AG09319 (cell line): ENCODE results near the gene C22orf15.
A peak's percentile ranks its signal among the peaks of the same experiment; 100 is the strongest.

Experiments used
- DNase-seq: peaks from one replicate; pipeline ENCODE4 v3.0.0-alpha.2; 2010; ENCODE audit warnings: low read depth; ENCODE audit errors: extremely low read depth
- TF ChIP-seq, protein P1 (sequence below): IDR thresholded peaks from 2 replicates; pipeline ENCODE4 v1.5.1; 2011; ENCODE audit warnings: low read depth, mild to moderate bottlenecking, inconsistent platforms, low read length, moderate library complexity

C22orf15 gene

DNA sequence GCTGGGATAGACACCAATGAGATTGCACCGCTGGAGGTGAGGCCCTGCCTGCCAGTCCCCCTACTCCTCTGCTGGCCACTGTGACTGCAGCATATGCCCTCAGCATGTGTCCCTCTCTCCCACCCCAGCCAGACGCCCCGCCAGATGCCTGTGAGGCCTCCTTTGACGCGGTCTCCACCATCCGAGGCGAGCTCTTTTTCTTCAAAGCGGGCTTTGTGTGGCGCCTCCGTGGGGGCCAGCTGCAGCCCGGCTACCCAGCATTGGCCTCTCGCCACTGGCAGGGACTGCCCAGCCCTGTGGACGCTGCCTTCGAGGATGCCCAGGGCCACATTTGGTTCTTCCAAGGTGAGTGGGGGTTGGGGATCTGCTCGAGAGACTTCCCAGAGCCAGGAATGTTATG lies 18.3 kb downstream of the C22orf15 start:
- TF ChIP-seq, protein P1, sequence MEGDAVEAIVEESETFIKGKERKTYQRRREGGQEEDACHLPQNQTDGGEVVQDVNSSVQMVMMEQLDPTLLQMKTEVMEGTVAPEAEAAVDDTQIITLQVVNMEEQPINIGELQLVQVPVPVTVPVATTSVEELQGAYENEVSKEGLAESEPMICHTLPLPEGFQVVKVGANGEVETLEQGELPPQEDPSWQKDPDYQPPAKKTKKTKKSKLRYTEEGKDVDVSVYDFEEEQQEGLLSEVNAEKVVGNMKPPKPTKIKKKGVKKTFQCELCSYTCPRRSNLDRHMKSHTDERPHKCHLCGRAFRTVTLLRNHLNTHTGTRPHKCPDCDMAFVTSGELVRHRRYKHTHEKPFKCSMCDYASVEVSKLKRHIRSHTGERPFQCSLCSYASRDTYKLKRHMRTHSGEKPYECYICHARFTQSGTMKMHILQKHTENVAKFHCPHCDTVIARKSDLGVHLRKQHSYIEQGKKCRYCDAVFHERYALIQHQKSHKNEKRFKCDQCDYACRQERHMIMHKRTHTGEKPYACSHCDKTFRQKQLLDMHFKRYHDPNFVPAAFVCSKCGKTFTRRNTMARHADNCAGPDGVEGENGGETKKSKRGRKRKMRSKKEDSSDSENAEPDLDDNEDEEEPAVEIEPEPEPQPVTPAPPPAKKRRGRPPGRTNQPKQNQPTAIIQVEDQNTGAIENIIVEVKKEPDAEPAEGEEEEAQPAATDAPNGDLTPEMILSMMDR = no peak
- DNase-seq = no peak

DNA sequence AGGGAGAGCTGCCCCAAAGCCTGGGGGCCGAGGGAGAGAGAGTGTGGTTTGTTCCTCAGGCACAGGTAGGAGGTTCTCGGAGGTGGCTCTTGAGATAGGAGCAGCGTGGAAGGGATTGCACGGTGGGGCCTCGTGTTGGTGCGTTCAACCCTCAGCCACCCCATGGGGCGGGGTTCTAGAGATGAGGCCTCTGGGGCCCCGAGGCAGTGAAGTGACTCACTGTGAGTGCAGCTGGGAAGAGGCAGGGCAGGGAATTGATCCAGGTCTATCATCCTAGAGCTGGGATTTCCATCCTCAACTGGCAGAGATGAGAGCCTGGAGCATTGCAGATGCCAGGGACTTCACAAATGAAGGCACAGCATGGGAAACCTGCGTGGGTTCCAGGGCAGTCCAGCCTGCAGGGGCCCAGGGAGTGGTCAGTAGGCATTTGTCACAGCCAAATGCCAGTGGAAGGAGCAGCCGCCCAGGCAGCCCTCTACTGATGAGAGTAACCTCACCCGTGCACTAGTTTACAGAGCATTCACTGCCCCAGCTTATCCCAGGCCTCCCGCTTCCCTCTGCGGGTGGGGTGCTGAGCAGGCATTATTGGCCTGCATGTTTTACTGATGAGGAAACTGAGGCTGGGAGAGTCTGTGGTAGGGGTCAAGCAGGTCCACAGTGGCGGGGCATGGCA lies 18.9 kb downstream of the C22orf15 start:
- peak; percentile 41 for DNase-seq
- TF ChIP-seq, protein P1 = no peak

DNA sequence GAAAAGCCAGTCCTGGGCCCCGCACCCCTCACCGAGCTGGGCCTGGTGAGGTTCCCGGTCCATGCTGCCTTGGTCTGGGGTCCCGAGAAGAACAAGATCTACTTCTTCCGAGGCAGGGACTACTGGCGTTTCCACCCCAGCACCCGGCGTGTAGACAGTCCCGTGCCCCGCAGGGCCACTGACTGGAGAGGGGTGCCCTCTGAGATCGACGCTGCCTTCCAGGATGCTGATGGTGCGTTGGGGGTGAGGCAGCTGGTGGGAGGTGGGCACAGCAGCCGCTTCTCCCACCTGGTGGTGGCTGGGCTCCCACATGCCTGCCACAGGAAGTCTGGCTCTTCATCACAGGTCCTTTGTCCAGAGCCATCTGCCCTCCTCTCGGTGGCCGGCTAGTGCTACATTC lies 19.5 kb downstream of the C22orf15 start:
- TF ChIP-seq, protein P1 = no peak

DNA sequence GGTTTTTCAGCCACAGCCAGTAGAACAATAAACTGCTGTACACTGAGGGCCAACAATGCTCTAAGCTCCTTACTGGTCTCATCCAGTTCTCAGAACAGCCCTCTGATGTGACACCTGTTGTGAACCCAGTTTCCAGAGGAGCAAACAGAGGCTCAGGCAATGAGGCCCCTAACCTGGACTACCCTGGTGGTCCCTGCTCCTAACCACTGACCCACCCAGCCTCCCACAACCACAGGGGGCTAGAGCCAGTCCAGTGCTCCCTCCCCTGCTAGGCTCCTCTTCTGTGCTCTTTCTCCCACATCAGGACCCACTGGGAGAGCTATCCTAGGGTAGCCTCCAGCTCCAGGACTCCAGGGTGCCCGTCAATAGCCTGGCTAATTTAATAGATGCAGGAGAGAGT lies 19.9 kb downstream of the C22orf15 start:
- no peak for DNase-seq
- TF ChIP-seq, protein P1 = no peak

More for the DNA sequence above, 19.5 kb downstream of the C22orf15 start:
- DNase-seq = no peak

DNA sequence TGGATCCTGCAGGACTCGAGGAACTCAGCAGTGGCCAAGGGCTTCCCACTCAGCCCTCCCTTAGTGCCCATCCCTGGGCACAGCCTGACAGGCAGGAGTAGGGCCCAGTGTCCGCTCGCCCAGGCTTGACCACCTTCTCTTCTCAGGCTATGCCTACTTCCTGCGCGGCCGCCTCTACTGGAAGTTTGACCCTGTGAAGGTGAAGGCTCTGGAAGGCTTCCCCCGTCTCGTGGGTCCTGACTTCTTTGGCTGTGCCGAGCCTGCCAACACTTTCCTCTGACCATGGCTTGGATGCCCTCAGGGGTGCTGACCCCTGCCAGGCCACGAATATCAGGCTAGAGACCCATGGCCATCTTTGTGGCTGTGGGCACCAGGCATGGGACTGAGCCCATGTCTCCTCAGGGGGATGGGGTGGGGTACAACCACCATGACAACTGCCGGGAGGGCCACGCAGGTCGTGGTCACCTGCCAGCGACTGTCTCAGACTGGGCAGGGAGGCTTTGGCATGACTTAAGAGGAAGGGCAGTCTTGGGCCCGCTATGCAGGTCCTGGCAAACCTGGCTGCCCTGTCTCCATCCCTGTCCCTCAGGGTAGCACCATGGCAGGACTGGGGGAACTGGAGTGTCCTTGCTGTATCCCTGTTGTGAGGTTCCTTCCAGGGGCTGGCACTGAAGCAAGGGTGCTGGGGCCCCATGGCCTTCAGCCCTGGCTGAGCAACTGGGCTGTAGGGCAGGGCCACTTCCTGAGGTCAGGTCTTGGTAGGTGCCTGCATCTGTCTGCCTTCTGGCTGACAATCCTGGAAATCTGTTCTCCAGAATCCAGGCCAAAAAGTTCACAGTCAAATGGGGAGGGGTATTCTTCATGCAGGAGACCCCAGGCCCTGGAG lies 20.7 kb downstream of the C22orf15 start:
- no peak for DNase-seq
- TF ChIP-seq, protein P1 = no peak

DNA sequence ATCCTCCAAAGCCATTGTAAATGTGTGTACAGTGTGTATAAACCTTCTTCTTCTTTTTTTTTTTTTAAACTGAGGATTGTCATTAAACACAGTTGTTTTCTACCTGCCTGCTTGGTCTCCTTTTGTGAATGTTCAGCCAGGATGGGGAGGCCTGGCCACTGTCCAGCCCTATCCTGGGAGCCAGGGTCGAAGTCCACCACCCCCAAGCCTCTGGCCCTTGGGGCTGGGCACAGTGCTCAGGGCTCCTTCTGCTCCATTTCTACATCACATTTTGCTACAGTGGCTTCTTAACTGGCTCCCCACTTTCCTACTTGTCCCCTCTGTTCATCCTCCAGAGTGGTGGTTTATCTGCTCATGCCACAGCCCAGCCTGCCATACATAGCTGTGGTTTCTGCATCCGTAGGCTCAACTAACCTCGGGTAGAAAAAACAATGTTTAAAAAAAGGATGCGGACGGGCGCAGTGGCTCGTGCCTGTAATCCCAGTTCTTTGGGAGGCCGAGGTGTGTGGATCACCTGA lies 21.5 kb downstream of the C22orf15 start:
- TF ChIP-seq, protein P1 = no peak
- no peak for DNase-seq

DNA sequence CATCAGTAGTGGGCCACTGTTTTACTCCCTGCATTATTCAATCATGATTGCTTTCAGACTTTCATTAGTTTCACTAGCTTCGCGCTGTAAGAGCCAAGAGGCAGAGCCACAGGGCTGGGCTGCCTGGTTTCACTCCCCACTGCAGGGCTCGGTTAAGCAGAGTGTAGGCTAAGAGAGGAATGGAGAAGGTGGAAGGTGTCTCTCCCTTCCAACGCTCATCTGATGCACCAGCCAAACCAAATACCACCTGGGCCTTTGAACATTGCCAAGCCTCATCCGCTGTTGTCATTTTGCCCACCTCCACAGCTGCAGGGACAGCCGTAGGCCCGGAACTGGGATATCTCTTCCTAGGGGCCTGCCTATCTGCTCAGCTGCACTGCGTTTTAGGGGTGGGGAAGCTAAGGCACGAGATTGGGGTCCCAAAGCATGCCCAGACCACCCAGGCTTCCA lies 23.5 kb downstream of the C22orf15 start:
- no peak for DNase-seq

More for the DNA sequence above, 23.5 kb downstream of the C22orf15 start:
- TF ChIP-seq, protein P1 = no peak
